ENCODE measurements around the gene MEGF11. TPM values are rescaled to one million over a fixed set of nuclear protein-coding genes. Genes with fewer than 3 reads are reported as not detected.

Gene MEGF11
- total RNA-seq, 1 donor, result under 0.01 TPM

DNA sequence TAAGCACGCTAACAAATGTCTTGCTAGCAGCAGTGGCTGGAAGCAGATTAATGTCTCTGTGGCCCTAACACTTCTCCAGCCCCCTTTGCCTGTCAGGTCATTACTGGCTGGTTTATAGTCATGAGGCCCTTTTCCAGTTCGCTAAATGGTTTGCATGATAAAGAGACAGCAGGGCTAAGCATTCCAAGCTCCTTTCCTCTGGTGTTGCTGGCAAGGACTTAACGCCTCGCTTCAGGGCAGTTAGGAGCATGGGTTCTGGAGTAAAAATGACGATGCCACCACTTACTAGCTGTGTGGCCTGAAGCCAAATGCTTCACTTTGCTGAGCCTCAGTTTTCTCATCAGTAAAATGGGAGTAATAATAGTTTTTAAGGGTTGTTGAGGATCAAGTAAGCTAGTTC is 185.9 kb downstream of the MEGF11 start:
- H3K4me3 ChIP-seq (ENCODE audit: low read depth, low read length), result no peak overlapping the region
- no peak for DNase-seq (ENCODE audit: low read depth)

DNA sequence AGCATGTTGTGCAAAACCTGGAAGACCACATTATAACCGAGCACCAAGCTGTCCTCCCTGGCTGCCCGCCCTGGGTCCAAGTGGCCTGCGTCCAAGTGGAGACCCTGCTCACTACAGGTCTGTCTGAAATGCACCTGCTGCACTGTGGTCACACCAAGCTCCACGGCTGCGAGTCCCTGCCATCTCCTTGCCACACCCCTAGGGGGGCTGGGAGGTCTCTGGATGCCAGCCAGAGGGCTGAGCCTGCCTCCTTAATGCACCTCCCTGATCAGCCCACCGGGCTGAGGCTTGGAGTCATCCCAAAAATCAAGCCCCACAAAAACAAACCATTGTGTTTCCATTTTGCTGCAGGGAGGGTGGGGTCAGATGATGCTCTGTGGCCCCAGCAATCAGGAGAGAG is 187.1 kb downstream of the MEGF11 start:
- DNase-seq (ENCODE audit: low read depth), result no peak
- no peak overlapping the region for H3K4me3 ChIP-seq (ENCODE audit: low read depth, low read length)
- TF ChIP-seq, protein P1, sequence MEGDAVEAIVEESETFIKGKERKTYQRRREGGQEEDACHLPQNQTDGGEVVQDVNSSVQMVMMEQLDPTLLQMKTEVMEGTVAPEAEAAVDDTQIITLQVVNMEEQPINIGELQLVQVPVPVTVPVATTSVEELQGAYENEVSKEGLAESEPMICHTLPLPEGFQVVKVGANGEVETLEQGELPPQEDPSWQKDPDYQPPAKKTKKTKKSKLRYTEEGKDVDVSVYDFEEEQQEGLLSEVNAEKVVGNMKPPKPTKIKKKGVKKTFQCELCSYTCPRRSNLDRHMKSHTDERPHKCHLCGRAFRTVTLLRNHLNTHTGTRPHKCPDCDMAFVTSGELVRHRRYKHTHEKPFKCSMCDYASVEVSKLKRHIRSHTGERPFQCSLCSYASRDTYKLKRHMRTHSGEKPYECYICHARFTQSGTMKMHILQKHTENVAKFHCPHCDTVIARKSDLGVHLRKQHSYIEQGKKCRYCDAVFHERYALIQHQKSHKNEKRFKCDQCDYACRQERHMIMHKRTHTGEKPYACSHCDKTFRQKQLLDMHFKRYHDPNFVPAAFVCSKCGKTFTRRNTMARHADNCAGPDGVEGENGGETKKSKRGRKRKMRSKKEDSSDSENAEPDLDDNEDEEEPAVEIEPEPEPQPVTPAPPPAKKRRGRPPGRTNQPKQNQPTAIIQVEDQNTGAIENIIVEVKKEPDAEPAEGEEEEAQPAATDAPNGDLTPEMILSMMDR (IDR thresholded peaks at IDR 0.05; ENCODE audit: insufficient read depth, low read depth, low read length), result no peak

More for the DNA sequence above, 185.9 kb downstream of the MEGF11 start:
- TF ChIP-seq, protein P1 (IDR thresholded peaks at IDR 0.05; ENCODE audit: insufficient read depth, low read depth, low read length), result no peak

DNA sequence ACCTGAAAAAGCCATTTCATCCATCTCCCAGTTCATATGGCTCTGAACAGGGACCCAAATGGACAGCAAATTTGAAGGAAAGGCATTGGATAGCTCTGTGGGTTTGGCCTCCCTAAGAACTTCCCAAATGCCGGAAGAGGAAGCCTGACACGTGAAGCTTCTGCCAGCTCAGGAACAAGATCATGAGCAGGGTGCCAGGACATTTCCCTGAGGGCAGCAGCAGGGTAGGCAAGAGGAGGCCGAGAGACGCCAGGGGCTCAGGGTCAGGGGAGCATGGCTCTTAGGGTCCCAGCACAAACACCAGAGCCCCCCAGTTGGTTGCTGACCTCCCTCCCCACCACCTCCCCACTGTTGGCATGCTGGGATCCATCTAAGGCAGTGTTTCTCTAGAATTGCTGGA is 187.5 kb downstream of the MEGF11 start:
- TF ChIP-seq, protein P1 (IDR thresholded peaks at IDR 0.05; ENCODE audit: insufficient read depth, low read depth, low read length), result no peak
- no peak overlapping the region for H3K4me3 ChIP-seq (ENCODE audit: low read depth, low read length)
- no peak for DNase-seq (ENCODE audit: low read depth)

DNA sequence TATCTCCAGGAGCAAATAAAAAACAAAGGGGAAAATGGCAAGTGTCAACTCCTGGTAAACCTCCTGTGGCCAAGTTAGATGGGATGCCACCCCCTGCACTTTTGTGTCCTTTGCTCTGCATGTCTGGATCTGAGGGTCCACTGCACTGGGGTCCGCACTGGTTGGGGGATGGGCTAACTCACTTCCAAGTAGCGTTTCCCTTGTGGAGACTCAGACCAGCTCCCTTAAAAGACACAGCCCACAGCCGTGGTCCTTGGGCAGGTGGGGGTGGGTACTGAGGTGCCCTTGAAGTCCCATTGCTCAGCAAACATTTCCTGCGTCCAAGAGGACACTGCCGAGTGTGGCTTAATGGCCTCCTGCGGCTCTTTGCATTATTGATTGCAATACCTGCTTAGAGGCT is 188.2 kb downstream of the MEGF11 start:
- no peak for DNase-seq (ENCODE audit: low read depth)
- H3K4me3 ChIP-seq (ENCODE audit: low read depth, low read length), result no peak overlapping the region
- TF ChIP-seq, protein P1 (IDR thresholded peaks at IDR 0.05; ENCODE audit: insufficient read depth, low read depth, low read length), result no peak

DNA sequence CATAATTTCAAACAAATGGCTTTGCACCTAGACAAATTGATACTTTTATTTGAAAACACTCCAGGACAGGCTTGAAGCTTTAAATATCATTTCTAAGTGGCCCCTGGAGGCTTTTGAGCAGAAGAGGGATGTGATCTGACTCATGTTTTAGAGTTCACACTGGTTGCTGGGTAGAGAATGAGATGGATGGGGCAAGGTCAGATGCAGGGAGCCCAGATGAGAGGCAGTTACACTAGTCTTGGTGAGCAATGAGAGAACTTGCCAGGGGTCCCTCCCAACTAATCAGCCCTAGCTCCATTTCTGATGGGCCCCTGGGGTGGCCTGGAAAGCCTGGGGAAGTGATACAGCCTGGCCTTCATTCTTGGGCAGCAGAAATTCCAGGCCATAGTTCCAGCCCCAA is 190.4 kb downstream of the MEGF11 start:
- DNase-seq (ENCODE audit: low read depth), result no peak
- TF ChIP-seq, protein P1 (IDR thresholded peaks at IDR 0.05; ENCODE audit: insufficient read depth, low read depth, low read length), result no peak

DNA sequence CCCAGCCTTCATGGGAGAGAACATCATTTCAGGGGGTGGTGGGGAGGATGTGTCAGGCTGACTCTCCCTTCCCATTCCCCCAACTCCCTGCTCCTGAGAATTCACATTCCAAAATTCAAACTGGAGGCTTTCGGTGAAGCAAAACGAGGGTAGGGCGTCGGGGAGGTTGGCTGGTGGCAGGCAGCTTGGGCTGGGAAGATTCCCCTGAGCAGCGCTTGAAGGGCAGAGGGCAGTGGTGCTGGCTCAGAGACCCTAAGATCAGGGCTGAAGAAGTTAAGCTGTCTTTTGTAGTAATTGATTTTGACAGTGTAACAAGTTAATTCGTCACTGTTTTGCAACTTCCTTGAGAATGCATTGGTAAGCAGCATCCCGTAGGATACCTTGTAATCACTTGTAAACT is 196.5 kb downstream of the MEGF11 start:
- DNase-seq (ENCODE audit: low read depth), result no peak
- TF ChIP-seq, protein P1 (IDR thresholded peaks at IDR 0.05; ENCODE audit: insufficient read depth, low read depth, low read length), result no peak
- H3K4me3 ChIP-seq (ENCODE audit: low read depth, low read length), result no peak overlapping the region

More for the DNA sequence above, 190.4 kb downstream of the MEGF11 start:
- no peak overlapping the region for H3K4me3 ChIP-seq (ENCODE audit: low read depth, low read length)

DNA sequence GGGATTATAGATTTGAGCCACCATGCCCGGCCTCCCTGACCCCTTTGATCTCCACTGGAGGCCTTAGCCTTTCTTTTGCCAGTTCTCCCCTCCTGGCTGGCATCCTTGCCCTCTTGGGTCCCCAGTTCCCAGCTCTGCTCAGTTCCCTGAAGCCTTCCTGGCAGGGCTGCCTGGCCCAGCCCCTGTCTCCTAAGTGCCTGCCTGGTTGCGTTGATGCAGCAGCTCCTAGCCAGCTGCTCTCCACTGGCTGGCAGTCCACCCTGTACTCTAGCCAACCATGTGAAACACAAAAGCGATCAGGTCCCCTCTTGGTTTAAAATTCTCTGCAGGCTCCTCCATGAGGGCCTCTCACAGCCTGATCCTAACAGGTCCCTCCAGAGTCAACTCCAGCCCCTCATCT is 199.6 kb downstream of the MEGF11 start:
- no peak for DNase-seq (ENCODE audit: low read depth)
- TF ChIP-seq, protein P1 (IDR thresholded peaks at IDR 0.05; ENCODE audit: insufficient read depth, low read depth, low read length), result no peak
- H3K4me3 ChIP-seq (ENCODE audit: low read depth, low read length), result no peak overlapping the region

Measured in fibroblast of villous mesenchyme (primary cell).